Lower leg skin (tissue), 4 donors: Measurements from ENCODE around the gene ZBTB20. TPM values are rescaled to one million over a fixed set of nuclear protein-coding genes. Genes with fewer than 3 reads are reported as not detected.

ENCODE experiments used
- DNase-seq, 2 donors: peaks; one replicate each; pipeline ENCODE4 v3.0.0-alpha.2; 2019; ENCODE audit warnings: low spot score in 2 of 2
- H3K4me3 ChIP-seq: fragments of 200-600 bp; sonication (generic); 2 replicates; pipeline ENCODE4 v1.5.1; 2017; ENCODE audit warnings: mild to moderate bottlenecking, low read depth; ENCODE audit not compliant: poor library complexity, severe bottlenecking
- CTCF ChIP-seq, 3 donors: fragments of 450-650 bp; IDR thresholded peaks; one replicate each; pipeline ENCODE4 v1.5.1; 2016; ENCODE audit warnings: antibody characterized with exemption in 3 of 3, mild to moderate bottlenecking in 3 of 3, moderate library complexity in 2 of 3
- POLR2A ChIP-seq, 2 donors: fragments of 450-650 bp; IDR thresholded peaks; one replicate each; pipeline ENCODE4 v1.6.1; 2016 to 2017; ENCODE audit warnings: antibody characterized with exemption in 2 of 2, mild to moderate bottlenecking in 1 of 2, moderate library complexity in 1 of 2
- WGBS, 2 donors: methylation state at CpG; one replicate each; pipeline ENCODE4 v1.1.5; 2018; 5-methylcytosine and 5-hydroxymethylcytosine counted together
- intact Hi-C: fragments of 100-400 bp; cut with DNase I; formaldehyde crosslinking; loops from one replicate; pipeline ENCODE4 v1.15.0; 2023; ENCODE audit warnings: low total_unique reads
- total RNA-seq, 4 donors: library from RNA; depleted of rRNA; stranded (reverse); fragments of >200 nt; gene quantifications; one replicate each; pipeline ENCODE4 v1.1.0, GENCODE V29; 2016

Gene ZBTB20
- total RNA-seq, 4 donors from 2014 or later, result 22.5 to 41.9 (median 33.1) TPM

- intact Hi-C loops, result no loop called here
- DNase-seq, result no peak
- no peak overlapping the region for H3K4me3 ChIP-seq
- 69 to 72% methylated on average over 1 of the region's 1 CpG for WGBS, 2 donors
- TF ChIP-seq POLR2A (IDR thresholded peaks at IDR 0.05) (no peak), CTCF (IDR thresholded peaks at IDR 0.05) (no peak)
Observed at GRCh38 chr3:114608293-114608692, 538.8 kb downstream of the ZBTB20 start.

- WGBS, 2 donors, result 48 to 64% methylated on average over 2 of the region's 2 CpGs
- no peak overlapping the region for H3K4me3 ChIP-seq
- intact Hi-C loops, result no loop called here
- no peak for TF ChIP-seq CTCF (IDR thresholded peaks at IDR 0.05)
- no peak for TF ChIP-seq POLR2A (IDR thresholded peaks at IDR 0.05)
- DNase-seq, result no peak
Observed at GRCh38 chr3:114606336-114606735, 540.8 kb downstream of the ZBTB20 start.

- intact Hi-C loops, result no loop called here
- DNase-seq, result no peak
- TF ChIP-seq POLR2A (IDR thresholded peaks at IDR 0.05) (no peak), CTCF (IDR thresholded peaks at IDR 0.05) (no peak)
- H3K4me3 ChIP-seq, result no peak overlapping the region
- WGBS, 2 donors, result 88 to 93% methylated on average over 1 of the region's 1 CpG
Observed at GRCh38 chr3:114600571-114600970, 546.5 kb downstream of the ZBTB20 start.

- intact Hi-C loops, result no loop called here
- no peak for TF ChIP-seq POLR2A (IDR thresholded peaks at IDR 0.05)
- TF ChIP-seq CTCF (IDR thresholded peaks at IDR 0.05), result no peak
- DNase-seq, result no peak
- no peak overlapping the region for H3K4me3 ChIP-seq
Observed at GRCh38 chr3:114597871-114598270, 549.2 kb downstream of the ZBTB20 start.

GRCh38 chr3:114597012-114597411, 550.1 kb downstream of the ZBTB20 start:
- H3K4me3 ChIP-seq, result no peak overlapping the region
- TF ChIP-seq CTCF (IDR thresholded peaks at IDR 0.05) (no peak), POLR2A (IDR thresholded peaks at IDR 0.05) (no peak)
- DNase-seq, result no peak
- intact Hi-C loops, result no loop called here
- 65% methylated on average over 4 of the region's 4 CpGs for WGBS, 2 donors

GRCh38 chr3:114596147-114596546, 550.9 kb downstream of the ZBTB20 start:
- 91% methylated on average over 2 of the region's 2 CpGs for WGBS, 2 donors
- intact Hi-C loops, result no loop called here
- TF ChIP-seq CTCF (IDR thresholded peaks at IDR 0.05), result no peak
- TF ChIP-seq POLR2A (IDR thresholded peaks at IDR 0.05), result no peak
- no peak overlapping the region for H3K4me3 ChIP-seq
- DNase-seq, result no peak
